SK-N-MC (cell line): Measurements from ENCODE around the gene SIGLEC11.

Experiments
- EZH2 ChIP-seq: fragments of 200-600 bp; sonication (generic); IDR thresholded peaks from one replicate; pipeline ENCODE4 v1.6.1; 2017; ENCODE audit warnings: antibody characterized with exemption
- FOXP2 ChIP-seq: optimal IDR thresholded peaks from 2 replicates; pipeline ENCODE3; 2011; ENCODE audit warnings: mild to moderate bottlenecking, moderate library complexity; ENCODE audit not compliant: insufficient read depth; ENCODE audit errors: extremely low read length, control extremely low read depth
- POLR2AphosphoS5 ChIP-seq: IDR thresholded peaks from 2 replicates; pipeline ENCODE4 v1.6.1; 2012; ENCODE audit warnings: mild to moderate bottlenecking, low read depth, low read length, borderline replicate concordance

GRCh38 chr19:49985871-49986270, 24.9 kb upstream of the SIGLEC11 start:
- no peak for TF ChIP-seq POLR2AphosphoS5
- TF ChIP-seq EZH2, result no peak
- no peak for TF ChIP-seq FOXP2
